Endothelial cell of umbilical vein (primary cell): ENCODE results near the gene APBA2. TPM values are rescaled to one million over a fixed set of nuclear protein-coding genes. Genes with fewer than 3 reads are reported as not detected.
A peak's percentile ranks its signal among the peaks of the same experiment; 100 is the strongest.

ENCODE experiments used
- BruUV-seq: library from RNA; stranded (reverse); fragments of 400-500 nt; replicated peaks from 2 replicates; lab custom pipeline; 2021; lab: Mats Ljungman, UMichigan
- CTCF ChIA-PET: fragments of 300-600, 350-600 bp; sonication (Branson Sonifier 250); formaldehyde crosslinking; loops from one replicate; lab custom pipeline; 2021; ENCODE audit warnings: antibody characterized with exemption, inconsistent platforms; lab: Charles Lee
- POLR2A ChIA-PET: fragments of 300-600, 350-600 bp; sonication (Branson Sonifier 250); formaldehyde crosslinking; loops from one replicate; lab custom pipeline; 2021; ENCODE audit warnings: antibody characterized with exemption, inconsistent platforms; lab: Charles Lee
- DNase-seq: peaks from one replicate; pipeline ENCODE4 v3.0.0-alpha.2; 2011; ENCODE audit warnings: low read depth, low spot score
- FAIRE-seq: peaks from 2 replicates; lab custom pipeline; 2011; peaks lifted over from hg19 to GRCh38; lab: Jason Lieb, UNC
- H2AFZ ChIP-seq: 2 replicates; pipeline ENCODE4 v1.6.0; 2012; ENCODE audit warnings: low read depth, low read length, control low read depth, inconsistent platforms
- H3K27ac ChIP-seq: 2 replicates; pipeline ENCODE4 v1.5.1; 2011; ENCODE audit warnings: low read depth, mild to moderate bottlenecking, control low read depth, low read length, moderate library complexity; ENCODE audit not compliant: insufficient read depth
- H3K27me3 ChIP-seq, 2 experiments: 2 replicates each; pipeline versions ENCODE4 v1.6.0 to v1.6.1; 2011; ENCODE audit warnings: low read length in 2 of 2, mixed read lengths in 1 of 2; ENCODE audit not compliant: control insufficient read depth in 2 of 2, insufficient read depth in 2 of 2
- H3K36me3 ChIP-seq, 2 experiments: 2 replicates in 1 of 2; 3 replicates in 1 of 2; pipeline ENCODE4 v1.5.1; 2011; ENCODE audit warnings: low read length in 2 of 2, mild to moderate bottlenecking in 1 of 2, moderate library complexity in 1 of 2; ENCODE audit not compliant: control insufficient read depth in 2 of 2, insufficient read depth in 2 of 2; ENCODE audit errors: extremely low read depth in 1 of 2
- H3K4me1 ChIP-seq: 3 replicates; pipeline ENCODE4 v1.5.1; 2011; ENCODE audit warnings: mild to moderate bottlenecking, low read length; ENCODE audit not compliant: control insufficient read depth, insufficient read depth; ENCODE audit errors: extremely low read depth
- H3K4me2 ChIP-seq: 2 replicates; pipeline ENCODE4 v1.6.1; 2011; ENCODE audit warnings: low read length, control low read depth, mixed read lengths; ENCODE audit not compliant: insufficient read depth
- H3K4me3 ChIP-seq, 3 experiments: fragments of 200-600 bp in 1 of 3; sonication (generic), shearing (Covaris generic) in 1 of 3; replicated peaks in 1 of 3; 2 replicates each; pipeline ENCODE4 v1.5.1; 2011 to 2016; ENCODE audit warnings: control low read depth in 3 of 3, low read length in 3 of 3, mild to moderate bottlenecking in 2 of 3, inconsistent platforms in 1 of 3, low read depth in 1 of 3, moderate library complexity in 1 of 3; ENCODE audit not compliant: insufficient read depth in 1 of 3
- H3K79me2 ChIP-seq: 2 replicates; pipeline ENCODE4 v1.6.0; 2012; ENCODE audit warnings: low read length, inconsistent platforms; ENCODE audit not compliant: control insufficient read depth, insufficient read depth
- H3K9ac ChIP-seq: replicated peaks from 2 replicates; pipeline ENCODE3; 2011; ENCODE audit warnings: low read length, control low read depth; ENCODE audit not compliant: insufficient read depth; ENCODE audit errors: extremely low read depth
- H3K9me1 ChIP-seq: replicated peaks from 3 replicates; pipeline ENCODE4 v1.6.0; 2011; ENCODE audit warnings: mild to moderate bottlenecking, low read length; ENCODE audit not compliant: control insufficient read depth, insufficient read depth; ENCODE audit errors: extremely low read depth
- H3K9me3 ChIP-seq: replicated peaks from 2 replicates; pipeline ENCODE4 v1.5.1; 2012; ENCODE audit warnings: low read length, inconsistent platforms; ENCODE audit not compliant: control insufficient read depth, insufficient read depth
- H4K20me1 ChIP-seq: replicated peaks from 2 replicates; pipeline ENCODE3; 2011; ENCODE audit warnings: mild to moderate bottlenecking, low read length; ENCODE audit not compliant: control insufficient read depth, insufficient read depth; ENCODE audit errors: extremely low read depth
- CTCF ChIP-seq, 2 donors: IDR thresholded peaks; 1 replicate in 1 of 2; 2 replicates in 1 of 2; pipeline ENCODE4 v1.5.1; 2011; ENCODE audit warnings: low read length in 2 of 2, mild to moderate bottlenecking in 2 of 2, moderate library complexity in 2 of 2, control low read depth in 1 of 2, inconsistent platforms in 1 of 2, low read depth in 1 of 2; ENCODE audit not compliant: insufficient read depth in 1 of 2; ENCODE audit errors: extremely low read depth in 1 of 2
- EZH2 ChIP-seq: IDR thresholded peaks from 2 replicates; pipeline ENCODE4 v1.6.1; 2012; ENCODE audit warnings: borderline replicate concordance, low read depth, mild to moderate bottlenecking, moderate library complexity, low read length, inconsistent platforms; ENCODE audit not compliant: severe bottlenecking
- FOS ChIP-seq: IDR thresholded peaks from 2 replicates; pipeline ENCODE4 v1.6.1; 2011; ENCODE audit warnings: mild to moderate bottlenecking, low read length, moderate library complexity, borderline replicate concordance; ENCODE audit not compliant: insufficient read depth
- JUN ChIP-seq: IDR thresholded peaks from 2 replicates; pipeline ENCODE4 v1.6.1; 2011; ENCODE audit warnings: borderline replicate concordance, low read depth; ENCODE audit not compliant: insufficient read length, insufficient read depth
- MYC ChIP-seq: IDR thresholded peaks from one replicate; pipeline ENCODE4 v1.6.1; 2011; ENCODE audit warnings: mild to moderate bottlenecking, low read depth, low read length
- POLR2A ChIP-seq: IDR thresholded peaks from 2 replicates; pipeline ENCODE4 v1.6.1; 2012; ENCODE audit warnings: low read depth, mild to moderate bottlenecking, control low read depth, low read length
- POLR2AphosphoS5 ChIP-seq: IDR thresholded peaks from 2 replicates; pipeline ENCODE4 v1.6.1; 2012; ENCODE audit warnings: low read depth, mild to moderate bottlenecking, control low read depth, low read length, moderate library complexity; ENCODE audit not compliant: insufficient read depth
- dilution Hi-C: fragments of 300-500 bp; cut with MboI; formaldehyde crosslinking; loops from one replicate; pipeline ENCODE4 v1.15.0; 2019; ENCODE audit warnings: low sequenced_read_pairs; ENCODE audit not compliant: extremely low pct_ligation_motif_present
- intact Hi-C: fragments of 100-400 bp; cut with micrococcal nuclease; formaldehyde crosslinking; loops from one replicate; pipeline ENCODE4 v1.10.0; 2022
- polyA plus RNA-seq, 4 experiments: library from polyadenylated mRNA; depleted of rRNA in 3 of 4; stranded (reverse) in 3 of 4; unstranded in 1 of 4; fragments of >200 nt; gene quantifications; 2 replicates each; pipeline versions ENCODE4 v1.2.1 to v1.2.3, GENCODE V29; 2011 to 2012; ENCODE audit warnings: missing spikeins in 1 of 4
- total RNA-seq: library from RNA; stranded (reverse); gene quantifications from 2 replicates; pipeline ENCODE4 v1.2.3, GENCODE V29; 2021

The APBA2 gene
- total and polyA plus RNA-seq, 2 donors (not counting 3 experiments of a cell fraction or from before 2014, with no cell fraction given), result 5.7 to 11.1 TPM

- Histone ChIP-seq H3K27ac (no peak overlapping the region), H3K4me1 (no peaks in the 10 kb centered on the region), H3K27me3 (no peaks in the 10 kb centered on the region), H3K36me3 (no peaks in the 10 kb centered on the region), H3K9me3 (no peaks in the 10 kb centered on the region), H4K20me1 (no peaks in the 10 kb centered on the region), H3K79me2 (no peaks in the 10 kb centered on the region), H3K4me3 (peak overlapping the region in 2 of 3 experiments; percentile 18 to 32), H3K9ac (no peak overlapping the region), H2AFZ (peak overlapping the region; percentile 41), H3K4me2 (peak overlapping the region; percentile 42), H3K9me1 (no peaks in the 10 kb centered on the region)
- peak; percentile 93 to 96 for TF ChIP-seq CTCF (IDR thresholded peaks at IDR 0.05; ENCODE audit: extremely low read depth in 1 of 2, insufficient read depth in 1 of 2, low read depth in 1 of 2, low read length in 2 of 2)
- no peak for TF ChIP-seq POLR2A
- POLR2A ChIA-PET, result no interaction called here
- no TSS peak for BruUV-seq
- intact Hi-C loops, result loop anchor here (2.0 to 5.0 kb wide), 4 partner anchors 27 to 315 kb away; no protein-coding TSS in a partner anchor
- dilution Hi-C loops, result no loop called here
- DNase-seq, result peak; percentile 79
- CTCF ChIA-PET, result interaction anchor here (0.6 to 4.6 kb wide), 19 partner anchors 9 to 978 kb away, joined by 3 to 49 read pairs (median 5); no protein-coding TSS in a partner anchor
- peak; percentile 53 for FAIRE-seq
Measured at GRCh38 chr15:29103824-29104565, 218.2 kb downstream of the APBA2 start.

GRCh38 chr15:29104566-29104880, 218.7 kb downstream of the APBA2 start:
- CTCF ChIA-PET, result interaction anchor here (1.2 to 4.6 kb wide), 3 partner anchors 9 to 35 kb away, joined by 5 to 49 read pairs (median 7); no protein-coding TSS in a partner anchor

More at GRCh38 chr15:29104566-29104880, 218.7 kb downstream of the APBA2 start:
- no peaks in the 10 kb centered on the region for H3K36me3 ChIP-seq
- TF ChIP-seq EZH2 (no peak), POLR2A (no peak), POLR2AphosphoS5 (no peak), FOS (no peak), JUN (no peak), MYC (no peak), CTCF (IDR thresholded peaks at IDR 0.05; ENCODE audit: extremely low read depth in 1 of 2, insufficient read depth in 1 of 2, low read depth in 1 of 2, low read length in 2 of 2) (no peak)
- intact Hi-C loops, result loop anchor here (5.0 kb wide), 2 partner anchors 127 to 222 kb away; no protein-coding TSS in a partner anchor
- no peak overlapping the region for H3K27ac ChIP-seq
- H3K9me1 ChIP-seq, result no peaks in the 10 kb centered on the region
- POLR2A ChIA-PET, result no interaction called here
- H4K20me1 ChIP-seq, result no peaks in the 10 kb centered on the region
- no peak overlapping the region for H3K4me3 ChIP-seq
- H3K27me3 ChIP-seq, result no peaks in the 10 kb centered on the region
- H3K4me2 ChIP-seq, result no peak overlapping the region
- DNase-seq, result no peak
- no peak overlapping the region for H2AFZ ChIP-seq
- no TSS peak for BruUV-seq
- no peaks in the 10 kb centered on the region for H3K4me1 ChIP-seq
- peak; percentile 26 for FAIRE-seq
- no peaks in the 10 kb centered on the region for H3K9me3 ChIP-seq
- dilution Hi-C loops, result no loop called here
- no peaks in the 10 kb centered on the region for H3K79me2 ChIP-seq
- no peak overlapping the region for H3K9ac ChIP-seq
